HCT116 (cell line): ENCODE measurements around the gene CDH23. TPM values are rescaled to one million over a fixed set of nuclear protein-coding genes. Genes with fewer than 3 reads are reported as not detected.

Source experiments
- ATAC-seq: fragments of 200-7000 bp; cut with Tn5 transposase; 2 replicates; pipeline ENCODE4 v1.9.1; 2020; ENCODE audit warnings: mild to moderate bottlenecking, moderate library complexity
- BruUV-seq: library from RNA; stranded (reverse); fragments of 400-500 nt; replicated peaks from 2 replicates; lab custom pipeline; 2021; lab: Mats Ljungman, UMichigan
- CTCF ChIA-PET: fragments of 300-600 bp; sonication (Branson Sonifier 250); formaldehyde crosslinking; loops from one replicate; lab custom pipeline; 2021; ENCODE audit warnings: antibody characterized with exemption; lab: Charles Lee
- POLR2A ChIA-PET: fragments of 300-600, 350-600 bp; sonication (Branson Sonifier 250); formaldehyde crosslinking; loops from one replicate; lab custom pipeline; 2021; ENCODE audit warnings: antibody characterized with exemption; lab: Charles Lee
- RAD21 ChIA-PET, 2 experiments: fragments of 300-600 bp; sonication (Branson Sonifier 250); formaldehyde crosslinking; loops; one replicate each; lab custom pipeline; 2023; ENCODE audit warnings: low total read pairs in 2 of 2; ENCODE audit not compliant: uncharacterized antibody in 2 of 2, unreplicated experiment in 2 of 2, low non-redundant PET in 1 of 2; lab: Charles Lee
- DNase-seq: peaks from one replicate; pipeline ENCODE4 v3.0.0-alpha.2; 2010; ENCODE audit warnings: low read depth, low spot score
- H2AFZ ChIP-seq: fragments of 200-600 bp; shearing (Covaris generic), sonication (generic); 2 replicates; pipeline ENCODE4 v1.6.1; 2017; ENCODE audit warnings: low read depth, mixed run types, mixed read lengths, antibody characterized with exemption, low read length; ENCODE audit not compliant: poor library complexity, severe bottlenecking
- H3K27ac ChIP-seq: 2 replicates; pipeline ENCODE4 v1.5.1; 2012; ENCODE audit warnings: low read depth, low read length
- H3K27me3 ChIP-seq: fragments of 200-600 bp; sonication (generic); 2 replicates; pipeline ENCODE4 v1.6.1; 2016; ENCODE audit warnings: mixed run types, low read length, mixed read lengths; ENCODE audit not compliant: insufficient read depth
- H3K36me3 ChIP-seq, 2 experiments: fragments of 200-500 bp in 1 of 2; fragments of 200-600 bp in 1 of 2; sonication (Bioruptor generic) in 1 of 2; sonication (generic) in 1 of 2; 2 replicates each; pipeline versions ENCODE4 v1.5.1 to v1.6.1; 2014 to 2016; ENCODE audit warnings: low read length in 2 of 2, inconsistent platforms in 1 of 2, mixed read lengths in 1 of 2, mixed run types in 1 of 2; ENCODE audit not compliant: insufficient read depth in 2 of 2, control insufficient read depth in 1 of 2
- H3K4me1 ChIP-seq, 2 experiments: fragments of 200-600 bp in 1 of 2; sonication (generic) in 1 of 2; 2 replicates each; pipeline versions ENCODE4 v1.5.1 to v1.6.1; 2012 to 2017; ENCODE audit warnings: low read length in 2 of 2, inconsistent platforms in 1 of 2, mild to moderate bottlenecking in 1 of 2, mixed read lengths in 1 of 2, mixed run types in 1 of 2, moderate library complexity in 1 of 2; ENCODE audit not compliant: insufficient read depth in 2 of 2, control insufficient read depth in 1 of 2
- H3K4me2 ChIP-seq: fragments of 200-600 bp; sonication (generic); 2 replicates; pipeline ENCODE4 v1.6.1; 2017; ENCODE audit warnings: mixed run types, low read length, mixed read lengths
- H3K4me3 ChIP-seq, 2 experiments: fragments of 200-600 bp in 1 of 2; sonication (generic) in 1 of 2; replicated peaks in 1 of 2; 2 replicates each; pipeline ENCODE4 v1.5.1; 2011 to 2016; ENCODE audit warnings: low read length in 2 of 2, control low read depth in 1 of 2, low read depth in 1 of 2, mild to moderate bottlenecking in 1 of 2, mixed read lengths in 1 of 2, mixed run types in 1 of 2
- H3K79me2 ChIP-seq: fragments of 200-600 bp; sonication (generic); 2 replicates; pipeline ENCODE4 v1.6.1; 2017; ENCODE audit warnings: mild to moderate bottlenecking, mixed run types, low read length, moderate library complexity, mixed read lengths; ENCODE audit not compliant: insufficient read depth
- H3K9ac ChIP-seq: fragments of 200-600 bp; sonication (generic); 2 replicates; pipeline ENCODE4 v1.6.1; 2016; ENCODE audit warnings: low read length, mixed read lengths
- H3K9me2 ChIP-seq: fragments of 200-600 bp; sonication (generic), shearing (Covaris generic); 2 replicates; pipeline ENCODE4 v1.6.1; 2017; ENCODE audit warnings: mixed run types, mild to moderate bottlenecking, moderate library complexity; ENCODE audit not compliant: insufficient read depth
- H3K9me3 ChIP-seq, 2 experiments: fragments of 200-500 bp in 1 of 2; fragments of 200-600 bp in 1 of 2; sonication (Bioruptor generic) in 1 of 2; sonication (generic) in 1 of 2; 2 replicates each; pipeline ENCODE4 v1.6.1; 2014 to 2017; ENCODE audit warnings: low read length in 2 of 2, mixed read lengths in 2 of 2, inconsistent platforms in 1 of 2, low read depth in 1 of 2, mild to moderate bottlenecking in 1 of 2, mixed run types in 1 of 2, moderate library complexity in 1 of 2; ENCODE audit not compliant: control insufficient read depth in 1 of 2, insufficient read depth in 1 of 2
- H4K20me1 ChIP-seq: fragments of 200-600 bp; sonication (generic), shearing (Covaris generic); 2 replicates; pipeline ENCODE4 v1.6.1; 2017; ENCODE audit warnings: mixed run types, mild to moderate bottlenecking, moderate library complexity; ENCODE audit not compliant: insufficient read depth
- CBX3 ChIP-seq: IDR thresholded peaks from 2 replicates; pipeline ENCODE4 v1.6.1; 2012; ENCODE audit warnings: low read depth
- EGR1 ChIP-seq: IDR thresholded peaks from 2 replicates; pipeline ENCODE4 v1.6.1; 2012; ENCODE audit warnings: low read depth
- EZH2 ChIP-seq: fragments of 200-600 bp; sonication (generic); IDR thresholded peaks from 2 replicates; pipeline ENCODE4 v1.6.1; 2017; ENCODE audit warnings: antibody characterized with exemption, mixed run types
- EZH2phosphoT487 ChIP-seq: fragments of 200-600 bp; IDR thresholded peaks from 2 replicates; pipeline ENCODE4 v1.6.1; 2018; ENCODE audit warnings: antibody characterized with exemption, borderline replicate concordance
- JUND ChIP-seq: IDR thresholded peaks from 2 replicates; pipeline ENCODE4 v1.6.1; 2012
- POLR2A ChIP-seq: IDR thresholded peaks from 2 replicates; pipeline ENCODE4 v1.7.0; 2011; ENCODE audit warnings: borderline replicate concordance; ENCODE audit not compliant: insufficient read depth, insufficient read length; ENCODE audit errors: extremely low read depth
- POLR2AphosphoS5 ChIP-seq: IDR thresholded peaks from 2 replicates; pipeline ENCODE4 v1.6.1; 2011; ENCODE audit warnings: mild to moderate bottlenecking, low read depth, low read length, moderate library complexity
- RAD21 ChIP-seq: IDR thresholded peaks from 2 replicates; pipeline ENCODE4 v1.6.1; 2012; ENCODE audit warnings: low read depth, mild to moderate bottlenecking
- SIN3A ChIP-seq: IDR thresholded peaks from 2 replicates; pipeline ENCODE4 v1.6.1; 2012; ENCODE audit warnings: low read depth
- SP1 ChIP-seq: IDR thresholded peaks from 2 replicates; pipeline ENCODE4 v1.6.1; 2012; ENCODE audit warnings: low read depth
- TCF7L2 ChIP-seq: IDR thresholded peaks from 2 replicates; pipeline ENCODE4 v1.7.0; 2011; ENCODE audit warnings: borderline replicate concordance, inconsistent platforms; ENCODE audit not compliant: insufficient read depth, insufficient read length; ENCODE audit errors: extremely low read depth
- ZFX ChIP-seq: fragments of 450-650 bp; IDR thresholded peaks from 2 replicates; pipeline ENCODE4 v1.6.1; 2017
- ZNF274 ChIP-seq: fragments of 200-500 bp; sonication (Bioruptor generic); IDR thresholded peaks from 2 replicates; pipeline ENCODE4 v1.6.1; 2014; ENCODE audit warnings: mild to moderate bottlenecking, low read depth, low read length, inconsistent platforms
- intact Hi-C: fragments of 100-400 bp; cut with micrococcal nuclease; formaldehyde crosslinking; loops from 2 replicates; pipeline ENCODE4 v1.10.0; 2022
- total RNA-seq: library from RNA; stranded (reverse); gene quantifications from one replicate; pipeline ENCODE4 v1.2.1, GENCODE V29; 2021; ENCODE audit not compliant: unreplicated experiment
- TF ChIP-seq, protein P1 (sequence below): IDR thresholded peaks from 2 replicates; pipeline ENCODE4 v1.6.1; 2012; ENCODE audit warnings: low read depth
- TF ChIP-seq, protein P2 (sequence below), 3 experiments: fragments of 200-600 bp in 1 of 3; sonication (generic) in 1 of 3; IDR thresholded peaks in 2 of 3; conservative IDR thresholded peaks in 1 of 3; 2 replicates each; pipeline ENCODE4 v1.5.1; 2012 to 2017; ENCODE audit warnings: low read depth in 2 of 3, low read length in 2 of 3, antibody characterized with exemption in 1 of 3, borderline replicate concordance in 1 of 3, control low read depth in 1 of 3, mild to moderate bottlenecking in 1 of 3, mixed read lengths in 1 of 3, mixed run types in 1 of 3, moderate library complexity in 1 of 3; ENCODE audit not compliant: insufficient read depth in 1 of 3

Gene CDH23
- total RNA-seq, 1 experiment from 2014 or later: not detected

DNA sequence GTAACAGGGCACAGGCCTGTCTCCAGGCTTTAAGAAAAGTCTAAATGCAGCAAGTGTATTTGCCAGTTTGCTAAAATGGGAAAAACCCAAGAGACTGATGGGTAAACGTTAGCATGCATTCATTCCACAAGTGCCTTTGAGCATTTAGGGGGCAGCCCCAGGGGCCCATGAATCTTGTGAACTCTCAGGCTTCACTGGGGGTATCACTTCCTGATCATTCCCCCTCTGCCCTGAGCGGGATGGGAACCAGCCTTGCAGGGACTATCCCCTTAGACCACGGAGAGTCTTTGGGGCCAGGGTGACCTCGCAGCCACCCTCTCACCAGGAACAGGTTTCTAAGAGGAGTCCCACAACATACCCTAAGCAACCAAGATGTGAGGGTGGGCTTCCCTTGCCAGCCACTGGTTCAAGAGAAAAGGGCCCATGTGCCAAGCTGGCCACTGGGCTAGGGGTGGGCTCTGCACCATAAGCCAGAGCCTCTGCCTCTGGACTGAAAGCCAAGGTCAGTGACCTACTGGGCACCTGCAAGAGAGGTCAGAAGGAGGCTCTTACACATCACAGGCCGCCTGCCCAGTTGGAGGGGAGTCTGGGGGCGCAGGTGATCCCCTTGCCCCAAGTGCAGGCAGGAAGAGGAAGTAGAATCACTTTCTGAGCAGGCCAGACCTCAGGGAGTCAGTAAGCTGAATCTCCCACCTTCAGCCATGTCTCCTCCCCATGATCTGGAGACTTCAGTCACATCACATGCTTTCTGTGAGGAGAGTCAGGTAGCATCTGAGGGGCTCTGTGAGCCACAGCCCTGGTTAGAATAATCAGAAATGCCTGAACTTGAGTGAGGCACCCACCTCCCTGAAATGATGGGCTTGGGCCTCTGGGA is 247.8 kb downstream of the CDH23 start:
- Histone ChIP-seq H3K9me3 (no peaks in the 10 kb centered on the region), H4K20me1 (no peaks in the 10 kb centered on the region), H3K27me3 (no peaks in the 10 kb centered on the region), H3K9me2 (no peaks in the 10 kb centered on the region), H3K79me2 (no peaks in the 10 kb centered on the region), H3K9ac (no peak overlapping the region), H3K27ac (no peak overlapping the region), H3K4me2 (no peak overlapping the region), H3K36me3 (no peaks in the 10 kb centered on the region), H3K4me1 (peaks cover 8 to 11% of the 10 kb centered on the region in 2 experiments; a peak in 3 of 4 replicates), H2AFZ (no peak overlapping the region), H3K4me3 (no peak overlapping the region)
- no peak for TF ChIP-seq EGR1
- TF ChIP-seq EZH2phosphoT487: no peak
- TF ChIP-seq RAD21: no peak
- intact Hi-C loops: no loop called here
- no TSS peak for BruUV-seq
- CTCF ChIA-PET: no interaction called here
- no peak for ATAC-seq
- no peak for DNase-seq
- POLR2A ChIA-PET: interaction anchor here (0.6 kb wide), 1 partner anchor 344 kb away, joined by 3 read pairs; no protein-coding TSS in a partner anchor
- RAD21 ChIA-PET: no interaction called here

DNA sequence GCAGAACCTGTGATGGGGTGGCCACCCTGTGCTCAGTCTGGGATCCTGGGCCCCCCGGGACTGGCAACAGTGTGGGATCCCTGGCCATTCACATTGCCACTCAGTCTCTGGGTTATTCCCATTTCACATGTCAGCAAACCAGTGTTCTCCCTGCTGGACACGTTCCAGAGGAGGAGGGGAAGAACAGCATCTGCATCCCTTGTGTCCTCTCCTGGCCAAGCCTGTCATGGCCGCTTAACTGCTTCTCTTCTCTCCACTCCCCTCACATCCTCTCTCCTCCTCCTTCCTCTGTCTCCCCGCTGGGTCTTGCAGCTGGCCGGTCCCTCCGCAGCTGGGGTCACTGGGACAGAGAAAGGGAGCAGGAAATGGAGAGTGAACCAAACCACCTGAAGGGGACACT is 248.5 kb downstream of the CDH23 start:
- no TSS peak for BruUV-seq
- no peak overlapping the region for H3K4me3 ChIP-seq
- CTCF ChIA-PET: no interaction called here
- RAD21 ChIA-PET: no interaction called here
- H3K4me2 ChIP-seq: no peak overlapping the region
- no peaks in the 10 kb centered on the region for H3K27me3 ChIP-seq
- H3K9ac ChIP-seq: no peak overlapping the region
- no peaks in the 10 kb centered on the region for H3K9me3 ChIP-seq
- H3K36me3 ChIP-seq: no peaks in the 10 kb centered on the region
- no peaks in the 10 kb centered on the region for H3K9me2 ChIP-seq
- no peak for ATAC-seq
- no peak for DNase-seq
- H2AFZ ChIP-seq: no peak overlapping the region
- H4K20me1 ChIP-seq: no peaks in the 10 kb centered on the region
- POLR2A ChIA-PET: interaction anchor here (0.6 kb wide), 1 partner anchor 345 kb away, joined by 3 read pairs; no protein-coding TSS in a partner anchor
- H3K4me1 ChIP-seq: peaks cover 8 to 11% of the 10 kb centered on the region in 2 experiments; a peak in 3 of 4 replicates
- no peaks in the 10 kb centered on the region for H3K79me2 ChIP-seq
- H3K27ac ChIP-seq: no peak overlapping the region
- intact Hi-C loops: no loop called here
- TF ChIP-seq SIN3A: no peak
- TF ChIP-seq POLR2AphosphoS5: no peak
- no peak for TF ChIP-seq POLR2A
- no peak for TF ChIP-seq JUND
- TF ChIP-seq, protein P1, sequence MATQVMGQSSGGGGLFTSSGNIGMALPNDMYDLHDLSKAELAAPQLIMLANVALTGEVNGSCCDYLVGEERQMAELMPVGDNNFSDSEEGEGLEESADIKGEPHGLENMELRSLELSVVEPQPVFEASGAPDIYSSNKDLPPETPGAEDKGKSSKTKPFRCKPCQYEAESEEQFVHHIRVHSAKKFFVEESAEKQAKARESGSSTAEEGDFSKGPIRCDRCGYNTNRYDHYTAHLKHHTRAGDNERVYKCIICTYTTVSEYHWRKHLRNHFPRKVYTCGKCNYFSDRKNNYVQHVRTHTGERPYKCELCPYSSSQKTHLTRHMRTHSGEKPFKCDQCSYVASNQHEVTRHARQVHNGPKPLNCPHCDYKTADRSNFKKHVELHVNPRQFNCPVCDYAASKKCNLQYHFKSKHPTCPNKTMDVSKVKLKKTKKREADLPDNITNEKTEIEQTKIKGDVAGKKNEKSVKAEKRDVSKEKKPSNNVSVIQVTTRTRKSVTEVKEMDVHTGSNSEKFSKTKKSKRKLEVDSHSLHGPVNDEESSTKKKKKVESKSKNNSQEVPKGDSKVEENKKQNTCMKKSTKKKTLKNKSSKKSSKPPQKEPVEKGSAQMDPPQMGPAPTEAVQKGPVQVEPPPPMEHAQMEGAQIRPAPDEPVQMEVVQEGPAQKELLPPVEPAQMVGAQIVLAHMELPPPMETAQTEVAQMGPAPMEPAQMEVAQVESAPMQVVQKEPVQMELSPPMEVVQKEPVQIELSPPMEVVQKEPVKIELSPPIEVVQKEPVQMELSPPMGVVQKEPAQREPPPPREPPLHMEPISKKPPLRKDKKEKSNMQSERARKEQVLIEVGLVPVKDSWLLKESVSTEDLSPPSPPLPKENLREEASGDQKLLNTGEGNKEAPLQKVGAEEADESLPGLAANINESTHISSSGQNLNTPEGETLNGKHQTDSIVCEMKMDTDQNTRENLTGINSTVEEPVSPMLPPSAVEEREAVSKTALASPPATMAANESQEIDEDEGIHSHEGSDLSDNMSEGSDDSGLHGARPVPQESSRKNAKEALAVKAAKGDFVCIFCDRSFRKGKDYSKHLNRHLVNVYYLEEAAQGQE: no peak
- TF ChIP-seq EZH2: no peak
- TF ChIP-seq TCF7L2: no peak
- no peak for TF ChIP-seq ZNF274
- TF ChIP-seq RAD21: no peak
- TF ChIP-seq ZFX: no peak
- TF ChIP-seq CBX3: no peak
- TF ChIP-seq, protein P2, sequence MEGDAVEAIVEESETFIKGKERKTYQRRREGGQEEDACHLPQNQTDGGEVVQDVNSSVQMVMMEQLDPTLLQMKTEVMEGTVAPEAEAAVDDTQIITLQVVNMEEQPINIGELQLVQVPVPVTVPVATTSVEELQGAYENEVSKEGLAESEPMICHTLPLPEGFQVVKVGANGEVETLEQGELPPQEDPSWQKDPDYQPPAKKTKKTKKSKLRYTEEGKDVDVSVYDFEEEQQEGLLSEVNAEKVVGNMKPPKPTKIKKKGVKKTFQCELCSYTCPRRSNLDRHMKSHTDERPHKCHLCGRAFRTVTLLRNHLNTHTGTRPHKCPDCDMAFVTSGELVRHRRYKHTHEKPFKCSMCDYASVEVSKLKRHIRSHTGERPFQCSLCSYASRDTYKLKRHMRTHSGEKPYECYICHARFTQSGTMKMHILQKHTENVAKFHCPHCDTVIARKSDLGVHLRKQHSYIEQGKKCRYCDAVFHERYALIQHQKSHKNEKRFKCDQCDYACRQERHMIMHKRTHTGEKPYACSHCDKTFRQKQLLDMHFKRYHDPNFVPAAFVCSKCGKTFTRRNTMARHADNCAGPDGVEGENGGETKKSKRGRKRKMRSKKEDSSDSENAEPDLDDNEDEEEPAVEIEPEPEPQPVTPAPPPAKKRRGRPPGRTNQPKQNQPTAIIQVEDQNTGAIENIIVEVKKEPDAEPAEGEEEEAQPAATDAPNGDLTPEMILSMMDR (IDR thresholded peaks at IDR 0.05 in 2 of 3, conservative IDR thresholded peaks at IDR 0.05 in 1 of 3; ENCODE audit: borderline replicate concordance in 1 of 3, insufficient read depth in 1 of 3, low read depth in 2 of 3, low read length in 2 of 3): no peak
- TF ChIP-seq EGR1: no peak
- TF ChIP-seq SP1: no peak
